ENCODE data around the gene IER3. TPM values are rescaled to one million over a fixed set of nuclear protein-coding genes. Genes with fewer than 3 reads are reported as not detected.

IER3 gene
- total RNA-seq, 1 experiment from 2014 or later: 82.4 TPM

DNA sequence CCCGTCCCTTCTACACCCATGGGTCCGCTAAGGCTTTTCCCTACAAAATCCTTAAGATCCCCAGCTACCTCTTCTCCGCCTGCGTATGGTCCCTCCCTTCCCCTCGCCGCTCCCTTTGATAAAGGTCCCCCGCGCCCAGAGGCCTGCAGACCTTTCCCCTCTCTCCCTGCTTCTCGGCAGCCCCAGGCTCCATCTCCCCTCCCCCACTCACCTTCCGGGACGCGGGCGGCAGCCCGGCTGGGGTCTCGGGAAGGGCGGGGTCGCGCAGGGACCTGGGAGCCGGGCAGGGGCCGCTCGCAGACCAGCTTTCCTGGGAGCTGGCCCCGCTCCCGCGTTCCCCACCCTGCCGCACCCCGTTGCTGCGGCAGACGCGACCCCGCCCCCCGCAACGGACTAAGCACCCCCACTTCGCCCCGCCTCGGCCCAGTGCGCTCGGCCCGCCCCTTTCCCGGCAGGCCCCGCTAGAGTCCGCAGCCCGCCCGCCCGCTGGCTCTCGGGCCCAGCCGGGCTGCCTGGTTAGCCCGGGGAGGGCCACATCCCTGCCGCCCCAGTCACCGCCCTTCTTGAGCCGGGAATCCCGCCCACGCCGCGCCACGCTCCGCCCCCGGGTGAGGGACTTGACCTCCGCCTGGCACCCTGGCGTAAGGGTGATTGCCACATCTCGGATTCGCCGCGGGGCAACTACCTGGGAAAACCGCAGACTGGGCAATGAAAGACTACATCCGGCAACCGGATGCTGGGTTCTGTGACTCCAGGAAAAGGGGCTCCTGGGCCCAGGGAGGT, 1.8 kb downstream of the IER3 start, which contains the start of gene FLOT1 (continued):
- TF ChIP-seq, protein P1, sequence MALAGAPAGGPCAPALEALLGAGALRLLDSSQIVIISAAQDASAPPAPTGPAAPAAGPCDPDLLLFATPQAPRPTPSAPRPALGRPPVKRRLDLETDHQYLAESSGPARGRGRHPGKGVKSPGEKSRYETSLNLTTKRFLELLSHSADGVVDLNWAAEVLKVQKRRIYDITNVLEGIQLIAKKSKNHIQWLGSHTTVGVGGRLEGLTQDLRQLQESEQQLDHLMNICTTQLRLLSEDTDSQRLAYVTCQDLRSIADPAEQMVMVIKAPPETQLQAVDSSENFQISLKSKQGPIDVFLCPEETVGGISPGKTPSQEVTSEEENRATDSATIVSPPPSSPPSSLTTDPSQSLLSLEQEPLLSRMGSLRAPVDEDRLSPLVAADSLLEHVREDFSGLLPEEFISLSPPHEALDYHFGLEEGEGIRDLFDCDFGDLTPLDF (CRISPR knock-in tag; IDR thresholded peaks at IDR 0.05): 0 out of 2 replicates have a peak, but pooled peaks have one; percentile 86
- TF ChIP-seq NFE2L1 (CRISPR knock-in tag; IDR thresholded peaks at IDR 0.05) (no peak), SOX15 (CRISPR knock-in tag; IDR thresholded peaks at IDR 0.05) (no peak), NFATC4 (CRISPR knock-in tag; IDR thresholded peaks at IDR 0.05) (no peak; the same call in 1 of the 2 replicates), TEAD1 (CRISPR knock-in tag; IDR thresholded peaks at IDR 0.05) (peak; percentile 30; the same call in 1 of the 2 replicates), IRF2 (CRISPR knock-in tag; IDR thresholded peaks at IDR 0.05; ENCODE audit: borderline replicate concordance, low read depth) (no peak; the same call in 1 of the 2 replicates), JUN (CRISPR knock-in tag; IDR thresholded peaks at IDR 0.05) (peak; percentile 77), ATF1 (CRISPR knock-in tag; IDR thresholded peaks at IDR 0.05) (no peak), CREB1 (CRISPR knock-in tag; IDR thresholded peaks at IDR 0.05) (0 out of 2 replicates have a peak, but pooled peaks have one; percentile 43), ZBTB21 (CRISPR knock-in tag; IDR thresholded peaks at IDR 0.05; ENCODE audit: borderline replicate concordance) (no peak), GRHL2 (CRISPR knock-in tag; IDR thresholded peaks at IDR 0.05; ENCODE audit: insufficient replicate concordance, severe bottlenecking) (no peak), RORB (CRISPR knock-in tag; IDR thresholded peaks at IDR 0.05) (no peak), ZNF138 (CRISPR knock-in tag; conservative IDR thresholded peaks at IDR 0.05) (no peak), EMX1 (CRISPR knock-in tag; IDR thresholded peaks at IDR 0.05) (peak; percentile 49; the same call in 1 of the 2 replicates), GTF2I (CRISPR knock-in tag; conservative IDR thresholded peaks at IDR 0.05) (no peak), HMGA2 (CRISPR knock-in tag; IDR thresholded peaks at IDR 0.05) (no peak), SMAD4 (CRISPR knock-in tag; IDR thresholded peaks at IDR 0.05) (no peak), SMAD3 (CRISPR knock-in tag; IDR thresholded peaks at IDR 0.05; ENCODE audit: borderline replicate concordance) (peak; percentile 50; the same call in 1 of the 2 replicates), ZNF232 (CRISPR knock-in tag; IDR thresholded peaks at IDR 0.05) (no peak), FOXK1 (CRISPR knock-in tag; IDR thresholded peaks at IDR 0.05) (peak; percentile 87), PRRX2 (CRISPR knock-in tag; IDR thresholded peaks at IDR 0.05) (0 out of 2 replicates have a peak, but pooled peaks have one; percentile 57)
- TF ChIP-seq, protein P2, sequence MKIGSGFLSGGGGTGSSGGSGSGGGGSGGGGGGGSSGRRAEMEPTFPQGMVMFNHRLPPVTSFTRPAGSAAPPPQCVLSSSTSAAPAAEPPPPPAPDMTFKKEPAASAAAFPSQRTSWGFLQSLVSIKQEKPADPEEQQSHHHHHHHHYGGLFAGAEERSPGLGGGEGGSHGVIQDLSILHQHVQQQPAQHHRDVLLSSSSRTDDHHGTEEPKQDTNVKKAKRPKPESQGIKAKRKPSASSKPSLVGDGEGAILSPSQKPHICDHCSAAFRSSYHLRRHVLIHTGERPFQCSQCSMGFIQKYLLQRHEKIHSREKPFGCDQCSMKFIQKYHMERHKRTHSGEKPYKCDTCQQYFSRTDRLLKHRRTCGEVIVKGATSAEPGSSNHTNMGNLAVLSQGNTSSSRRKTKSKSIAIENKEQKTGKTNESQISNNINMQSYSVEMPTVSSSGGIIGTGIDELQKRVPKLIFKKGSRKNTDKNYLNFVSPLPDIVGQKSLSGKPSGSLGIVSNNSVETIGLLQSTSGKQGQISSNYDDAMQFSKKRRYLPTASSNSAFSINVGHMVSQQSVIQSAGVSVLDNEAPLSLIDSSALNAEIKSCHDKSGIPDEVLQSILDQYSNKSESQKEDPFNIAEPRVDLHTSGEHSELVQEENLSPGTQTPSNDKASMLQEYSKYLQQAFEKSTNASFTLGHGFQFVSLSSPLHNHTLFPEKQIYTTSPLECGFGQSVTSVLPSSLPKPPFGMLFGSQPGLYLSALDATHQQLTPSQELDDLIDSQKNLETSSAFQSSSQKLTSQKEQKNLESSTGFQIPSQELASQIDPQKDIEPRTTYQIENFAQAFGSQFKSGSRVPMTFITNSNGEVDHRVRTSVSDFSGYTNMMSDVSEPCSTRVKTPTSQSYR (CRISPR knock-in tag; IDR thresholded peaks at IDR 0.05): peak; percentile 35; the same call in 1 of the 2 replicates
- TF ChIP-seq, protein P3, sequence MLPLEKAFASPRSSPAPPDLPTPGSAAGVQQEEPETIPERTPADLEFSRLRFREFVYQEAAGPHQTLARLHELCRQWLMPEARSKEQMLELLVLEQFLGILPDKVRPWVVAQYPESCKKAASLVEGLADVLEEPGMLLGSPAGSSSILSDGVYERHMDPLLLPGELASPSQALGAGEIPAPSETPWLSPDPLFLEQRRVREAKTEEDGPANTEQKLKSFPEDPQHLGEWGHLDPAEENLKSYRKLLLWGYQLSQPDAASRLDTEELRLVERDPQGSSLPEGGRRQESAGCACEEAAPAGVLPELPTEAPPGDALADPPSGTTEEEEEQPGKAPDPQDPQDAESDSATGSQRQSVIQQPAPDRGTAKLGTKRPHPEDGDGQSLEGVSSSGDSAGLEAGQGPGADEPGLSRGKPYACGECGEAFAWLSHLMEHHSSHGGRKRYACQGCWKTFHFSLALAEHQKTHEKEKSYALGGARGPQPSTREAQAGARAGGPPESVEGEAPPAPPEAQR (CRISPR knock-in tag; IDR thresholded peaks at IDR 0.05): no peak
- TF ChIP-seq, protein P4, sequence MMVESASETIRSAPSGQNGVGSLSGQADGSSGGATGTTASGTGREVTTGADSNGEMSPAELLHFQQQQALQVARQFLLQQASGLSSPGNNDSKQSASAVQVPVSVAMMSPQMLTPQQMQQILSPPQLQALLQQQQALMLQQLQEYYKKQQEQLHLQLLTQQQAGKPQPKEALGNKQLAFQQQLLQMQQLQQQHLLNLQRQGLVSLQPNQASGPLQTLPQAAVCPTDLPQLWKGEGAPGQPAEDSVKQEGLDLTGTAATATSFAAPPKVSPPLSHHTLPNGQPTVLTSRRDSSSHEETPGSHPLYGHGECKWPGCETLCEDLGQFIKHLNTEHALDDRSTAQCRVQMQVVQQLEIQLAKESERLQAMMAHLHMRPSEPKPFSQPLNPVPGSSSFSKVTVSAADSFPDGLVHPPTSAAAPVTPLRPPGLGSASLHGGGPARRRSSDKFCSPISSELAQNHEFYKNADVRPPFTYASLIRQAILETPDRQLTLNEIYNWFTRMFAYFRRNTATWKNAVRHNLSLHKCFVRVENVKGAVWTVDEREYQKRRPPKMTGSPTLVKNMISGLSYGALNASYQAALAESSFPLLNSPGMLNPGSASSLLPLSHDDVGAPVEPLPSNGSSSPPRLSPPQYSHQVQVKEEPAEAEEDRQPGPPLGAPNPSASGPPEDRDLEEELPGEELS (CRISPR knock-in tag; IDR thresholded peaks at IDR 0.05): no peak; the same call in 1 of the 2 replicates
- TF ChIP-seq, protein P5, sequence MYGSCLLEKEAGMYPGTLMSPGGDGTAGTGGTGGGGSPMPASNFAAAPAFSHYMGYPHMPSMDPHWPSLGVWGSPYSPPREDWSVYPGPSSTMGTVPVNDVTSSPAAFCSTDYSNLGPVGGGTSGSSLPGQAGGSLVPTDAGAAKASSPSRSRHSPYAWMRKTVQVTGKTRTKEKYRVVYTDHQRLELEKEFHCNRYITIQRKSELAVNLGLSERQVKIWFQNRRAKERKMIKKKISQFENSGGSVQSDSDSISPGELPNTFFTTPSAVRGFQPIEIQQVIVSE (CRISPR knock-in tag; IDR thresholded peaks at IDR 0.05; ENCODE audit: borderline replicate concordance): no peak; the same call in 1 of the 2 replicates
- TF ChIP-seq, protein P6, sequence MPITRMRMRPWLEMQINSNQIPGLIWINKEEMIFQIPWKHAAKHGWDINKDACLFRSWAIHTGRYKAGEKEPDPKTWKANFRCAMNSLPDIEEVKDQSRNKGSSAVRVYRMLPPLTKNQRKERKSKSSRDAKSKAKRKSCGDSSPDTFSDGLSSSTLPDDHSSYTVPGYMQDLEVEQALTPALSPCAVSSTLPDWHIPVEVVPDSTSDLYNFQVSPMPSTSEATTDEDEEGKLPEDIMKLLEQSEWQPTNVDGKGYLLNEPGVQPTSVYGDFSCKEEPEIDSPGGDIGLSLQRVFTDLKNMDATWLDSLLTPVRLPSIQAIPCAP (CRISPR knock-in tag; IDR thresholded peaks at IDR 0.05): no peak
- TF ChIP-seq, protein P7, sequence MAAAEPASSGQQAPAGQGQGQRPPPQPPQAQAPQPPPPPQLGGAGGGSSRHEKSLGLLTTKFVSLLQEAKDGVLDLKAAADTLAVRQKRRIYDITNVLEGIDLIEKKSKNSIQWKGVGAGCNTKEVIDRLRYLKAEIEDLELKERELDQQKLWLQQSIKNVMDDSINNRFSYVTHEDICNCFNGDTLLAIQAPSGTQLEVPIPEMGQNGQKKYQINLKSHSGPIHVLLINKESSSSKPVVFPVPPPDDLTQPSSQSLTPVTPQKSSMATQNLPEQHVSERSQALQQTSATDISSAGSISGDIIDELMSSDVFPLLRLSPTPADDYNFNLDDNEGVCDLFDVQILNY (CRISPR knock-in tag; IDR thresholded peaks at IDR 0.05): 0 out of 2 replicates have a peak, but pooled peaks have one; percentile 59
- TF ChIP-seq, protein P8, sequence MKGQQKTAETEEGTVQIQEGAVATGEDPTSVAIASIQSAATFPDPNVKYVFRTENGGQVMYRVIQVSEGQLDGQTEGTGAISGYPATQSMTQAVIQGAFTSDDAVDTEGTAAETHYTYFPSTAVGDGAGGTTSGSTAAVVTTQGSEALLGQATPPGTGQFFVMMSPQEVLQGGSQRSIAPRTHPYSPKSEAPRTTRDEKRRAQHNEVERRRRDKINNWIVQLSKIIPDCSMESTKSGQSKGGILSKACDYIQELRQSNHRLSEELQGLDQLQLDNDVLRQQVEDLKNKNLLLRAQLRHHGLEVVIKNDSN (CRISPR knock-in tag; IDR thresholded peaks at IDR 0.05): peak; percentile 51; the same call in 1 of the 2 replicates
- TF ChIP-seq, protein P9, sequence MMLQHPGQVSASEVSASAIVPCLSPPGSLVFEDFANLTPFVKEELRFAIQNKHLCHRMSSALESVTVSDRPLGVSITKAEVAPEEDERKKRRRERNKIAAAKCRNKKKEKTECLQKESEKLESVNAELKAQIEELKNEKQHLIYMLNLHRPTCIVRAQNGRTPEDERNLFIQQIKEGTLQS (CRISPR knock-in tag; conservative IDR thresholded peaks at IDR 0.05): no peak

Measured in WTC11 (cell line).